ENCODE results near the gene C1orf105.

C1orf105 gene

GRCh38 chr1:172457479-172458130 is 37.1 kb downstream of the C1orf105 start:
- DNase-seq (ENCODE audit: low spot score): no peak

- no peak for DNase-seq (ENCODE audit: low spot score)
These were observed 39.7 kb downstream of the C1orf105 start for GRCh38 chr1:172460177-172460576.

- no peak for DNase-seq (ENCODE audit: low spot score)
These were observed 40.4 kb downstream of the C1orf105 start for GRCh38 chr1:172460887-172461315.

- DNase-seq (ENCODE audit: low spot score): no peak
These were observed 45.1 kb downstream of the C1orf105 start for GRCh38 chr1:172465617-172466016.

GRCh38 chr1:172466795-172467407 is 46.4 kb downstream of the C1orf105 start:
- no peak for DNase-seq (ENCODE audit: low spot score)

- no peak for DNase-seq (ENCODE audit: low spot score)
These were observed 47.0 kb downstream of the C1orf105 start for GRCh38 chr1:172467446-172467845.

GRCh38 chr1:172468296-172468695 is 47.8 kb downstream of the C1orf105 start:
- no peak for DNase-seq (ENCODE audit: low spot score)

GRCh38 chr1:172469717-172470116 is 49.2 kb downstream of the C1orf105 start:
- no peak for DNase-seq (ENCODE audit: low spot score)

- DNase-seq (ENCODE audit: low spot score): no peak
These were observed 49.7 kb downstream of the C1orf105 start for GRCh38 chr1:172470149-172470548.

- no peak for DNase-seq (ENCODE audit: low spot score)
These were observed 51.2 kb downstream of the C1orf105 start for GRCh38 chr1:172471666-172472065.

- DNase-seq (ENCODE audit: low spot score): no peak
These were observed 52.0 kb downstream of the C1orf105 start for GRCh38 chr1:172472495-172472894.

GRCh38 chr1:172473302-172473701 is 52.8 kb downstream of the C1orf105 start:
- DNase-seq (ENCODE audit: low spot score): no peak

- no peak for DNase-seq (ENCODE audit: low spot score)
These were observed 53.4 kb downstream of the C1orf105 start for GRCh38 chr1:172473842-172474241.

GRCh38 chr1:172476218-172476811 is 55.8 kb downstream of the C1orf105 start:
- no peak for DNase-seq (ENCODE audit: low spot score)

GRCh38 chr1:172477216-172477615 is 56.7 kb downstream of the C1orf105 start:
- no peak for DNase-seq (ENCODE audit: low spot score)

GRCh38 chr1:172477741-172478140 is 57.3 kb downstream of the C1orf105 start:
- DNase-seq (ENCODE audit: low spot score): no peak

GRCh38 chr1:172478485-172478884 is 58.0 kb downstream of the C1orf105 start:
- DNase-seq (ENCODE audit: low spot score): no peak

GRCh38 chr1:172480431-172480830 is 59.9 kb downstream of the C1orf105 start:
- DNase-seq (ENCODE audit: low spot score): no peak

- DNase-seq (ENCODE audit: low spot score): no peak
These were observed 61.6 kb downstream of the C1orf105 start for GRCh38 chr1:172482044-172482443.

- DNase-seq (ENCODE audit: low spot score): no peak
These were observed 63.0 kb downstream of the C1orf105 start for GRCh38 chr1:172483448-172483847.

- DNase-seq (ENCODE audit: low spot score): no peak
These were observed 63.8 kb downstream of the C1orf105 start for GRCh38 chr1:172484252-172484651.

- DNase-seq (ENCODE audit: low spot score): no peak
These were observed 65.1 kb downstream of the C1orf105 start for GRCh38 chr1:172485626-172486025.

- DNase-seq (ENCODE audit: low spot score): no peak
These were observed 66.4 kb downstream of the C1orf105 start for GRCh38 chr1:172486805-172487454.
